Ammon's horn (tissue), 1 donor: Measurements from ENCODE around the gene SOCS7.
A peak's percentile ranks its signal among the peaks of the same experiment; 100 is the strongest.

Source experiments
- DNase-seq: peaks from one replicate; pipeline ENCODE4 v3.0.0-alpha.2; 2016; ENCODE audit warnings: low spot score

The SOCS7 gene

DNA sequence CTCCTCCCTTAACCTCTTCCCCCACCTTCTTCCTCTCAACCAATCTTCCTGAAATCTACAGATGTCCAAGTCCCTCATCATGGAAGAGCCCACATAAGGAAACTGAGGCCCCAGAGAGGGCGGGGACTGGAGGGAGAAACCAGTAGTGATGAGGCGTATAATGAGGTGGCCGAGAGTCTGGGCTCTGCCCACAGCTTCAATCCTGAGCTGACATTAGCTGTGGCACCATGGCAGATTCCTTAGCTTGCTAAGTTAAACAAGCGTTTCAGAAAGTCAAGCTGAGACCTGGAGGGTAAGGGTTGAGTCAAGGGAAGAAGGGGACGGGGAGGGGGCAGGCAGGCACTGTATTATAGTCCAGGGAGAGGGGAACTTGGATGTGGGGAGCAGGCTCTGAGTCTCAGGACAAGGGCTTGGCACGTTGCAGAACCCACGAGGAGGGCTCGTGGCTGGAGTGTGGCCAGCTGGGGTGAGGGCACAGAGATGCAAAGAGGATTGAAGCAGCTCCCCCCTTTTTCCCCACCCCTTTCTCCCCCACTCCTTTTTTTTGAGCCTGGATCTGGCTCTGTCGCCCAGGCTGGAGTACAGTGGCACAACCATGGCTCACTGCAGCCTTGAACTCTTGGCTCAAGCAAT, 89.9 kb downstream of the SOCS7 start:
- DNase-seq = no peak

DNA sequence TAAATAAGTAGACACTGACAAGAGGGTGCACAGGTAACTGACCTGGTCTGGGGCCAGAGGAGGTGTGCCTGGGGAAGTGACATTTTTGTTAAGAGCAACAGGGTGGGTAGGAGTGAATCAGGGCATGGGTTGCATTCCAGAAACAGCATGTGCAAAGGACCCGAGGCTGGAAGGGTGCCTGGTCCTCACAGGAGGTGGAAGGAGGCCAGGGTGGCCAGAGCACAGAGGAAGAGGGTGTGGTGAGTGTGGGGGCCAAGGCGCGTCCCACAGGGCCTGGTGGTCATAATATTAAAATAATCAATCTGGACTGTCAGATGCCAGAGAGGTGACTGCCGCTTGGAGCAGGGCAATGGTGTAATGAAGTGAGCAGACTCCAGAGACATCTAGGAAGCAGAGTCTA, 90.9 kb downstream of the SOCS7 start:
- DNase-seq = no peak

DNA sequence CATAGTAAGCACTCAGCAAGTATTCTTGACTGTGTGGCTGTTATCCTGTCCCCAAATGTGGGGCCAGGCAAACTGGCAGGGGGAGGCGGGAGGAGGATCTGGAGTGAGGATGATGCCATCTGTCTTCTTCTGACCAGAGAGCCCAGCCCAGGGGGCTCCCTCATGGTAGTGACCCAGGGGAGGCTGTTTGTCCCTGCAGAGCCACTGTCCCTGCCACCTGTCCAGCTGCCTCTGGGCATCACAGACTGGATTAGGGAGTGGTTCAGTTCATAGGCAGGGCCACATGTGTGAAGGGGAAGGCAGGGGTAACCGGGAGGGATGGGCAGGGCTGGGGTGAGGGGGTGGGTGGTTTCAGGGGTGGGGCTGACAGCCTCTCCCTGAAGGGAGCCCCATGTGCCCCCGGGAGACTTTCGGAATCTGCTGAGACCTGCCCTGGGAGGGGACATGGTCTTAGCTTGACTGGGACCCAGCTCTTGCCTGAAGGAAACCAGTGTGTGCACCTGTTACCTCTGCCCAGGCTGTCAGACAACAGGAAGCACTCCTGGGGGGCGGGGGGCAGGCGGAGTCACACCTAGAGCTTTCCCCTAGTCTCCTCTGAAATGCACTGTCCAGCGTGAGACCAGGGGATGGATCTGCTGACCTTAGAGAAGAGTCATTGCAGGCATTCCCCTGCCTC, 91.8 kb downstream of the SOCS7 start:
- no peak for DNase-seq

DNA sequence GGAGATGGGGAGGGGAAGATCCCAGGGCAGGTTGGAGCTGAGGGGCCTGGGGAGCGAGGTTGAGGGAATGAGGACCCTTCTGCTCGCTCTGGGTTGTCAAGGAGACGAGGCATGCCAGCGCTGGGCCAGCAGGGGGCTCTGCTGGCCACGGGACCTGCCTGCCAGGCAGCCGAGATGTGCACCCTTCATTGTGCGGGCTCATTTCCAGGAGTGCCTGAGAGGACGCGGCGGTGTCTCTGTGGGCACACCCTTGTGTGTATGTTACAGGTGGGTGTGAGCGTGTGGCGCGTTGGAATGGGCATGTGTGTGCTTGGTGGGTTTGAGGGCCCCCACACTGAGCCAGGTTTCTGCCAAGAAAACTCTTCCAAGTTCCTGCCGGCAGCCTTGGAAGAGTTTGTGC, 92.5 kb downstream of the SOCS7 start:
- DNase-seq = peak; percentile 86

DNA sequence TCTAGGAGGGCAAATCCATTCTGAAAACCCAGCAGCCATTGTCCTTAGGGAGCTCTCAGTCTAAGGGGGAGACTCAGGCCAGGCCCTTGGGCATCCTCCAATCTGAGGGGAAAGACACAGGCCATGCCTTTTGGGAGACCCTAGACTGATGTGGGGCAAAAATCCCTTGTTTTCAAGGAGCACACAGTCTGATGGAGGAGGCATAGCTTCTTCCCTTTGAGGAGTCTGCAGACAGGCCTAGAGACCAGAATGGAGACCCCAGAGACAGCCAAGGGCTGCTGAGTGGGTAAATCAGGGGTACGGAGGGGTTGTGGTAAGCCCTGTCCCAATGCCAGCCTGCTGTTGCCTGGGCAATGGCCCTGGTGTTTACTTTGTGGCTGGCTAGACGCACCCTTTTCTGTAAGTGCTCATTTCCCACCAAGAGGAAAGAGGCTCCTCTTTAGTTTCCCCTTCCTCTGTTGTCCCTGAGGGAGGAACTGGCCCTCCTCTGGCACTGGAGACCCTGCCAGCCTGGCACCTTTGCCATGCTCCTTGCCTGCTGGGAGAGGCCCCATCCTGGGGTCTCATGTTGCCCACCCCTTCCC, 96.0 kb downstream of the SOCS7 start:
- DNase-seq = no peak

DNA sequence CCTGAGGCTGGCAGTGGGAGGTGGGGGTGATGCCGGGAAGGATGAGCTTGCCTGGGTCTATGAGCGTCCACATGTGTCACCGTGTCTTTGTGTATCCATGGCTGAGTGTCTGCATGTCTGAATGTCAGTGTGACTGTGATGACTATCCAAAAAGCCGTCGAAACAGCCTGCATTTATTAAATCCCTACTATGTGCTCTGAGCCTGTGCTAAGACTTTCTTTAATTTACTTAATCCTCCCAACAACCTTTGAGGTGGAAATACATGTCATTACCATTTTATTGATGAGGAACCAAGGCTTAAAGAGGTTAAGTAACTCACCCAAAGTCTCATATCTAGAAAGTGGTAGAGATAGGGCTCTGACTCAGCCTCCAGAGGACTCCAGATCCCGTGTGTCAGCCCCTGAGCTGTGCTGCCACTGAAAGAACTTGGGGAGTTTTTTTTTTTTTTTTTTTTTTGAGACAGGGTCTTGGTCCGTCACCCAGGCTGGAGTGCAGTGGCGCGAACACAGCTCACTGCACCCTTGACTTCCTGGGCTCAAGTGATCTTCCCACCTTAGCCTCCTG, 96.6 kb downstream of the SOCS7 start:
- DNase-seq = no peak

DNA sequence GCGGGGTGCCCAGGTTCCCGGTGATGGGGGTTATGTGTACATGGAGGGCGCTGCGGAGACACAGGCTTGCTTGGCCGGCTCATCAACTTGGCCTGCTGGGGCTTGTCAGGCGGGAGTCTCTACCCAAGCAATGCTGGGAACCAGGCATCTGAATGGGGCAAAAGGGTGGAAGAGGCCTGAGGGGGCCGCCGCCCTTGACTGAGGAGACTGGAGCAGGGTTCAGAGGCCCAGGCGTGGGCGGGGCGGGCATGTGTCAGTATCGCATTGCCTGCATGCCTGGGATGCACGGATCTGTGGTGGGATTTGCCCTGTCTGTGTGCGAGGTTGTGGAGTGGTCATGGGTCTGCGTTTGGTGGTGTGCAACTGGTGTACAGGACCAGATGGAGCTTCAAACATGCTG, 97.7 kb downstream of the SOCS7 start:
- DNase-seq = no peak

DNA sequence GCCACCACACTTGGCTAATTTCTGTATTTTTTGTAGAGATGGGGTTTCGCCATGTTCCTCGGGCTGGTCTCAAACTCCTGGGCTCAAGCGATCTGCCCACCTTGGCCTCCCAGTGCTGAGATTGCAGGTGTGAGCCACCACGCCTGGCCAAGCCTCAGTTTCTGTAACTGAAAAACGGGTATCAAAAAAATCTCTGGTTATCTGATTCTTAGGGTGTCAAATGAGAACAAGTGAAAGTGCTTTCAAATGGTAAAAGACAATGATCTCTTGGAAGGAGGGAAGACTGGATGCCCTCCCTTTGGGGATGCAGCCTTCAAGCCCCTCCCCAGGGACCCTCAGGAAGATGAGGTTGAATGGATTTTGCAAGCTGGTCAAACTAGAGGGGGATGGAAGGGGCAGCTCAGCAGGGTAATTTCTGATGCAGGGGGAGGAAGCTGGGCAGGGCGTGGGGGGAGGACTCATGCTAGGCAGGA, 98.9 kb downstream of the SOCS7 start:
- no peak for DNase-seq

DNA sequence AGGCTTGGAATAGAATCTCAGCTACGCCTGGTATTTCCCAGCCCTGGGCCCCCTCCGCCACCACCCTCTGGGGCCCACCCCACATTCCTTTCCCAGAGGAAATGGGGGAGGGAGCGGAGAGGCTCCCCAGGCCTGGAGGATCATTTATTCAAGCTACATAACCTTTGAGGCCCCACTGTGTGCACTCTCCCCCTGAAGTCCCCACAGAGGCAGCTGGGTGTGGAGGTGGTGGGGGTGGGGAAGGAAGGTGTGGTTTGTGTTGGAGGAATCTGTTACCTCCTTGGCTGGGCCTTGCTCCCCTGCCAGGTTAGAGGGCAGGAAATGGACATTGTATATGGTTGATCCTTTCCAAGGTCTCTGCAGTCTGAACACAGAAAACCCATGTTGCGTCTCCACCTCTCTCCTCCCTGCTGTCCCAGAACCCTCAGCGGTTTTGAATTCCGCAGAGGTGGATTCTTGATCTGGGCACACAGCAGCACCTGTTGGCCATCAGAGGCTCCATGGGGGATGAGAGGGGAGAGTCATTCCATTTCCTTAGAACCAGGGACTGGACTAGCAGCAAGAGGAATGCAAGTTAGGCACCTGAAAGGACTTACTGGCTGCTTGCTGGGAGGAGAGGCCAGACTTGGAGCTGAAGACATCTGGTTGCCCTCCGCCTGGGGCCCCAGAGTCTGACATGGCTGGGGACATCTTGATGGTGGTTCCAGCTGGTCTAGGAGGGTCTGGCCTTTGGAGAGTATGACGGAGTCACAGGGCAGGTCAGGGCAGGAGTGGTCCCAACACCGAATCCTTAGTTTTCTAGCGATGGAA, 99.6 kb downstream of the SOCS7 start:
- DNase-seq = no peak

DNA sequence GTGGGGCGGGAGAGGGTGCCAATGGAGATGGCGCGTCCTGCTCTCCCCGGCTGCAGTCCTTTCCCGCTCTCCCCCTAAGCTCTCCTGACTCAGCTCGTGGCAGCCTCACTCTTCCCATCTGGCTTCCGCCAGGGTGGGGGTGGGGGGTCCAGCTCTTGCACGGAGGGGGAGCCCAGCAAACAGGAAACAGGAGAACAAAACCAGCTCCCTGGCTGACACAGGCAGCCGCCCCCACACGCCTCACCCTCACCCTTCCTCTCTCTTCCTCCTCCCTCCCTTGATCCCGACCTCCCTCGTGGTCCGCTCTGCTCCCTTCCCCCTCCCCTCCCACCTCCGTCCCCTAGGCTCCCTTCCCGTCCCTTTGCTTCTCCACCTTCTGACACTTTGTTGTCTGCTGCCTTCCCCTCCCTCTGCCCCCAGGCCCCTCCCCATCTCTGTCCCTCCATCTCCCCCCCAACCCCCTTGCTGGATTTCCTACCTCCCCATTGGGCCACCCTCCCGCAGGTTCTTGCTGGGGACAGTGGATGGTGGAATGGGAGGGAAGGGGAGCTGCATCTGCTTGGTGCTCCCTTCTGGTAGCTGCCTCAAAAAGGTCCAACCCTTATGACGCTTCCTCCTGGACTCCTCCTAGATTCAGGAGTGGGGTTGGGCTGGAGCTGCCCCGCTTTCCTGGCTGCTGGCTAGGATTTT, 100.3 kb downstream of the SOCS7 start:
- no peak for DNase-seq

DNA sequence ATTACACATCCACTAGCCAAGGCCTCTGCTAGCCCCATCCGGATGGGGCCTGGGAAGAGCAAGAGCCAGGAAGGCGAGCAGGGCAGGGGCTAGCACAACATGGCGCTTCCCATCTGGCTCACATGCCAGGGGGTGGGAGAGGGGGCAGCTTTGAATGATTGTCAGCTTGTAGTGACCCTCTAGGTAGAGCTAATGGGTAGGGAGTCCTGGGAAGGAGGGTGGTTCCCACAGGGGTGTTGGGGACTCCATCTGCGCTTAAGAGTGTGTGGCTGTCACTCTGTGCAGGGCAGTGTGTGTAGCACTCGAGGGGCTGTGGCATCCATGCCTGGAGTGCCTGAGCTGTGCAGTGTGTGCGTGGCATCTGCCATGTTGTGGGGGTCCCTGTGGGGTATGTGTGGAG, 101.1 kb downstream of the SOCS7 start:
- no peak for DNase-seq

DNA sequence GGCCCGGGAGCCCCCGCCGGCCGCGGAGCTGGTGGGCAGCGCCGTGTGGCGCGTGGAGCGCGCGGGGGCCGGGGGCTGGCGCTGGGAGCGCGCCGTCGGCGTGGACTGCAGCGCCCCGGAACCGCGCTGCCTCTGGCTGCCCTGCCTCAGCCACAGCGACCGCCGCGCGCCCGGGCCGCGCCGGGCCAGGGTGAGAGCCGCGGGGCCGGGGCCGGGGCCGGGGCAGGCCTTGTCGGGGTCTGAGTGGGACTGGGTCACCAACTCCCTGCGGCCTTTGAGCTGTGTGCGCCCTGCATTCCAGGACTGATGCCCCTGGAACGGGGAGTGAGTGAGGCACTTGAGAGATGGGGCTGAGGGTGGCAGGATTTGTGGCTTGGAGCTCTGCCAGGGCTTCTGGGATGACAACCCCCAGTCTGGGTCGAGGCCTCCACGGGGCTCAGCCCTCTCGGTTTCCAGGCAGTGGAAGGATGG, 102.3 kb downstream of the SOCS7 start:
- no peak for DNase-seq

DNA sequence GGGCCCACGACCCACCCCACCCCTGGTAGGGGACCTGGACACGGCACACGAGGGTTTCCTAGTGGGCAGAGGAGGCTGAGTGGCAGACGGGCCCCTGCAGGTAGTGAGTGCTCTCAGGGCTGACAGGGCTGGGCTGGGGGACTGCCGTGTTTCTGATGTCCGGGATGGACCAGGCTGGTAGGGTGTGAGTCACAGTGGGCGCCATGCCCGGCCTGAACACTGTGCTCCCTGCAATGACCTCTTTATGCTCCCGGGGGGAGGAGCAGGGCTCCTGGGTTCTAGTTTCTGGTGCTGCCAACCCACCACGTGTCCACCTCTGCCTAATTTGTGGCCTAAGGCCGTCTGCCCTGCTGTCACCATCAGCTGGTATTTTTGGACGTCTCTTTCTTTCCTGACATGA, 102.9 kb downstream of the SOCS7 start:
- peak; percentile 96 for DNase-seq
